CD4-positive, alpha-beta memory T cell (primary cell): ENCODE results near the gene FMO2. TPM values are rescaled to one million over a fixed set of nuclear protein-coding genes. Genes with fewer than 3 reads are reported as not detected.

Experiments used
- CTCF ChIA-PET: fragments of 350-600 bp; sonication (Branson Sonifier 250); formaldehyde crosslinking; loops from one replicate; lab custom pipeline; 2021; ENCODE audit warnings: inconsistent platforms; ENCODE audit not compliant: partially characterized antibody; lab: Charles Lee
- POLR2A ChIA-PET: fragments of 350-600 bp; sonication (Branson Sonifier 250); formaldehyde crosslinking; loops from one replicate; lab custom pipeline; 2021; ENCODE audit not compliant: partially characterized antibody; lab: Charles Lee
- DNase-seq, 5 donors: peaks; one replicate each; pipeline versions ENCODE4 v3.0.0 to v3.0.0-alpha.2; 2020 to 2022; ENCODE audit warnings: mixed read lengths in 1 of 5
- H3K27ac ChIP-seq: one replicate; pipeline ENCODE4 v1.7.0; 2013; ENCODE audit warnings: low read depth, low read length
- H3K27me3 ChIP-seq: 2 replicates; pipeline ENCODE4 v1.7.0; 2013; ENCODE audit warnings: mild to moderate bottlenecking, low read length, moderate library complexity; ENCODE audit not compliant: insufficient read depth
- H3K36me3 ChIP-seq: 2 replicates; pipeline ENCODE4 v1.7.0; 2013; ENCODE audit warnings: mild to moderate bottlenecking, low read length, moderate library complexity; ENCODE audit not compliant: insufficient read depth
- H3K4me1 ChIP-seq: 2 replicates; pipeline ENCODE4 v1.7.0; 2013; ENCODE audit warnings: mild to moderate bottlenecking, low read length, moderate library complexity; ENCODE audit not compliant: insufficient read depth
- H3K4me3 ChIP-seq, 2 donors: one replicate each; pipeline ENCODE4 v1.7.0; 2013; ENCODE audit warnings: low read length in 2 of 2, mild to moderate bottlenecking in 1 of 2
- H3K9me3 ChIP-seq, 2 donors: one replicate each; pipeline ENCODE4 v1.7.0; 2013; ENCODE audit warnings: low read length in 2 of 2, control low read depth in 1 of 2; ENCODE audit not compliant: control insufficient read depth in 1 of 2
- H3K27ac Mint-ChIP-seq, 7 donors: one replicate each; pipeline ENCODE4 v1.8.0; 2020 to 2021; ENCODE audit warnings: mixed read lengths in 7 of 7, mild to moderate bottlenecking in 6 of 7, inconsistent platforms in 3 of 7, moderate library complexity in 3 of 7
- H3K27me3 Mint-ChIP-seq, 2 donors: one replicate each; pipeline ENCODE4 v1.8.0; 2020 to 2021; ENCODE audit warnings: mixed read lengths in 2 of 2
- H3K36me3 Mint-ChIP-seq, 2 donors: one replicate each; pipeline ENCODE4 v1.8.0; 2020 to 2021; ENCODE audit warnings: mixed read lengths in 2 of 2, inconsistent platforms in 1 of 2, mild to moderate bottlenecking in 1 of 2
- H3K4me1 Mint-ChIP-seq, 4 donors: one replicate each; pipeline ENCODE4 v1.8.0; 2020 to 2021; ENCODE audit warnings: mixed read lengths in 4 of 4, mild to moderate bottlenecking in 1 of 4
- H3K4me3 Mint-ChIP-seq, 8 donors: one replicate each; pipeline ENCODE4 v1.8.0; 2020 to 2021; ENCODE audit warnings: mixed read lengths in 8 of 8, mild to moderate bottlenecking in 7 of 8, moderate library complexity in 6 of 8, inconsistent platforms in 3 of 8
- H3K9me3 Mint-ChIP-seq, 8 donors: one replicate each; pipeline ENCODE4 v1.8.0; 2020 to 2021; ENCODE audit warnings: mixed read lengths in 8 of 8, mild to moderate bottlenecking in 5 of 8, inconsistent platforms in 3 of 8, moderate library complexity in 1 of 8
- intact Hi-C: fragments of 100-400 bp; cut with micrococcal nuclease; formaldehyde crosslinking; loops from one replicate; pipeline ENCODE4 v1.15.1; 2023
- polyA plus RNA-seq, 2 donors: library from polyadenylated mRNA; unstranded; fragments of 300-500 nt; fragmentation: Illumina TruSeq; gene quantifications; one replicate each; pipeline ENCODE4 v1.2.3, GENCODE V29; 2021
- total RNA-seq, 2 experiments: library from RNA; stranded (reverse); gene quantifications; one replicate each; pipeline ENCODE4 v1.2.3, GENCODE V29; 2021

The FMO2 gene
- total and polyA plus RNA-seq, 4 experiments from 2014 or later: not detected

GRCh38 chr1:171174560-171175294 is 10.4 kb upstream of the FMO2 start:
- H3K4me3 Mint-ChIP-seq: no peak overlapping the region
- peaks cover 9 to 23% of the 10 kb centered on the region in 2 donors for H3K27me3 Mint-ChIP-seq
- H3K4me3 ChIP-seq: no peak overlapping the region
- no peak for DNase-seq
- no peaks in the 10 kb centered on the region for H3K4me1 ChIP-seq
- no peaks in the 10 kb centered on the region for H3K4me1 Mint-ChIP-seq
- POLR2A ChIA-PET: no interaction called here
- H3K36me3 ChIP-seq: no peaks in the 10 kb centered on the region
- H3K27ac ChIP-seq: no peak overlapping the region
- no peaks in the 10 kb centered on the region for H3K9me3 ChIP-seq
- intact Hi-C loops: no loop called here
- CTCF ChIA-PET: no interaction called here
- peaks cover 0 to 7% (median 0%) of the 10 kb centered on the region in 8 donors for H3K9me3 Mint-ChIP-seq
- no peaks in the 10 kb centered on the region for H3K27me3 ChIP-seq
- no peaks in the 10 kb centered on the region for H3K36me3 Mint-ChIP-seq
- no peak overlapping the region for H3K27ac Mint-ChIP-seq

- no peak for DNase-seq
- Histone ChIP-seq H3K27me3 (no peaks in the 10 kb centered on the region), H3K4me3 (no peak overlapping the region), H3K9me3 (no peaks in the 10 kb centered on the region), H3K36me3 (no peaks in the 10 kb centered on the region), H3K27ac (no peak overlapping the region), H3K4me1 (no peaks in the 10 kb centered on the region)
- peaks cover 0 to 6% (median 0%) of the 10 kb centered on the region in 8 donors for H3K9me3 Mint-ChIP-seq
- ChIA-PET CTCF (interaction anchor here (1.4 kb wide), 1 partner anchor 136 kb away, joined by 3 read pairs; no protein-coding TSS in a partner anchor), POLR2A (no interaction called here)
- no peaks in the 10 kb centered on the region for H3K4me1 Mint-ChIP-seq
- no peaks in the 10 kb centered on the region for H3K36me3 Mint-ChIP-seq
- intact Hi-C loops: no loop called here
- no peak overlapping the region for H3K4me3 Mint-ChIP-seq
- H3K27me3 Mint-ChIP-seq: peaks cover 9 to 15% of the 10 kb centered on the region in 2 donors
- no peak overlapping the region for H3K27ac Mint-ChIP-seq
Measured at GRCh38 chr1:171177261-171177660, 7.8 kb upstream of the FMO2 start.

- peaks cover 0 to 3% (median 0%) of the 10 kb centered on the region in 8 donors for H3K9me3 Mint-ChIP-seq
- no peak overlapping the region for H3K4me3 ChIP-seq
- no peaks in the 10 kb centered on the region for H3K4me1 Mint-ChIP-seq
- no peaks in the 10 kb centered on the region for H3K9me3 ChIP-seq
- intact Hi-C loops: no loop called here
- H3K27ac ChIP-seq: no peak overlapping the region
- peaks cover 9 to 14% of the 10 kb centered on the region in 2 donors for H3K27me3 Mint-ChIP-seq
- H3K4me1 ChIP-seq: no peaks in the 10 kb centered on the region
- CTCF ChIA-PET: no interaction called here
- H3K27ac Mint-ChIP-seq: no peak overlapping the region
- H3K36me3 Mint-ChIP-seq: no peaks in the 10 kb centered on the region
- no peaks in the 10 kb centered on the region for H3K27me3 ChIP-seq
- no peaks in the 10 kb centered on the region for H3K36me3 ChIP-seq
- DNase-seq: no peak
- no peak overlapping the region for H3K4me3 Mint-ChIP-seq
- POLR2A ChIA-PET: no interaction called here
Measured at GRCh38 chr1:171179318-171180227, 5.5 kb upstream of the FMO2 start.

GRCh38 chr1:171180670-171181069 is 4.4 kb upstream of the FMO2 start:
- Histone ChIP-seq H3K27ac (no peak overlapping the region), H3K27me3 (no peaks in the 10 kb centered on the region), H3K4me3 (no peak overlapping the region), H3K9me3 (no peaks in the 10 kb centered on the region), H3K4me1 (no peaks in the 10 kb centered on the region), H3K36me3 (no peaks in the 10 kb centered on the region)
- peaks cover 0 to 2% (median 0%) of the 10 kb centered on the region in 8 donors for H3K9me3 Mint-ChIP-seq
- H3K4me3 Mint-ChIP-seq: no peak overlapping the region
- no peaks in the 10 kb centered on the region for H3K4me1 Mint-ChIP-seq
- CTCF ChIA-PET: no interaction called here
- DNase-seq: no peak
- POLR2A ChIA-PET: no interaction called here
- no peaks in the 10 kb centered on the region for H3K36me3 Mint-ChIP-seq
- peak overlapping the region in 1 of 7 donors; percentile 30 for H3K27ac Mint-ChIP-seq
- H3K27me3 Mint-ChIP-seq: peaks cover 13% of the 10 kb centered on the region in 2 donors
- intact Hi-C loops: no loop called here

- Histone ChIP-seq H3K27ac (no peak overlapping the region), H3K27me3 (no peaks in the 10 kb centered on the region), H3K4me3 (no peak overlapping the region), H3K9me3 (no peaks in the 10 kb centered on the region), H3K36me3 (no peaks in the 10 kb centered on the region), H3K4me1 (no peaks in the 10 kb centered on the region)
- intact Hi-C loops: no loop called here
- no peaks in the 10 kb centered on the region for H3K4me1 Mint-ChIP-seq
- peak; percentile 13 to 36 (median 27) for DNase-seq
- CTCF ChIA-PET: interaction anchor here (0.7 to 0.8 kb wide), 2 partner anchors 559 to 1260 kb away, joined by 3 read pairs; no protein-coding TSS in a partner anchor
- no peak overlapping the region for H3K27ac Mint-ChIP-seq
- no peaks in the 10 kb centered on the region for H3K36me3 Mint-ChIP-seq
- H3K27me3 Mint-ChIP-seq: peaks cover 5 to 8% of the 10 kb centered on the region in 2 donors
- POLR2A ChIA-PET: no interaction called here
- H3K9me3 Mint-ChIP-seq: no peaks in the 10 kb centered on the region
- H3K4me3 Mint-ChIP-seq: no peak overlapping the region
Measured at GRCh38 chr1:171188388-171189266, 3.5 kb downstream of the FMO2 start.

- Histone ChIP-seq H3K4me1 (no peaks in the 10 kb centered on the region), H3K27ac (no peak overlapping the region), H3K27me3 (no peaks in the 10 kb centered on the region), H3K36me3 (no peaks in the 10 kb centered on the region), H3K9me3 (no peaks in the 10 kb centered on the region), H3K4me3 (no peak overlapping the region)
- ChIA-PET POLR2A (no interaction called here), CTCF (no interaction called here)
- no peak overlapping the region for H3K27ac Mint-ChIP-seq
- H3K4me1 Mint-ChIP-seq: no peaks in the 10 kb centered on the region
- no peak for DNase-seq
- no peaks in the 10 kb centered on the region for H3K36me3 Mint-ChIP-seq
- H3K4me3 Mint-ChIP-seq: no peak overlapping the region
- no peaks in the 10 kb centered on the region for H3K9me3 Mint-ChIP-seq
- peaks cover 1% of the 10 kb centered on the region in 2 donors for H3K27me3 Mint-ChIP-seq
- intact Hi-C loops: no loop called here
Measured at GRCh38 chr1:171191992-171192391, 6.9 kb downstream of the FMO2 start.
